GM18505 (cell line): Measurements from ENCODE around the gene KLF1.

ENCODE experiments used
- ATAC-seq: cut with Tn5 transposase; IDR thresholded peaks from one replicate; pipeline ENCODE4 v1.9.1; 2021; ENCODE audit not compliant: unreplicated experiment
- POLR2A ChIP-seq: IDR thresholded peaks from 4 replicates; pipeline ENCODE4 v1.6.1; 2011; ENCODE audit warnings: borderline replicate concordance; ENCODE audit not compliant: insufficient read depth, insufficient read length; ENCODE audit errors: extremely low read depth

The KLF1 gene

DNA sequence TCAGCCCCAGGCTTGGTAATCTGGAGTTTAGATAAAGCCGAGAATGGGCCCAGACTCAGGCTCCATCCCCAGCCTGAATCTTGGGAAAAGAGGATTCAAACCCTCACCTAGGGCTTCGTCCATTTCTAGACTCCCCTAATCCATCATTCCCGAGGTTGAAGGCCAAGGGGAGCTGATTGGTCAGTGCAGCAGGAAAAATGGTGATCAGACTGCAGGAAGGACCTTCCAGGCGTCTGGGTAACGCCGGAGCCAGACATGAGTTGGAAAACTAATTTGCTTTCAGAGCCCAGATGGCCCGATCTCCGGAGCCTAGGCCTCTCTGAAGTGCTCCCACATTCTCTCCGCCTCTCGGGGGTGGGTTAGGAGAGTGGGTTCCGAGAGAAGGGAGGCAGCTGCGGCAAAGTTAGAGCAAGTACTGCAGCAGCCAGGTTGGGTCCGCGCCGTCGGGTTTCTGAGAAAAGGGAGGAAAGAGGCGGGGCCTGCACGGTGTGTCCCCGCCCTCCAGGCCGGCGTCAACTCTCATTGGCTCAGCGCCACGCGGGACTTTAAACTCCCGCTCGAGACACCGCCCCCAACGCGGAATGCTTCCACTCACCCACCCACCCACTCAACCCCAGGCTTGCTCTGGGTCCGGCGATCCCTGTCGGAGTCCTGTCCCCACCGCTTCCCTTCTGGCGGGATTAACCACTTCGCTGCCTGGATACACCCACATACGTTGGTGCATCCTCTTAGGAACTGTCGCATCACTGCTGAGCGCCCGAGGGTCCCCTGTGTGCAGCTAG lies 51.8 kb downstream of the KLF1 start:
- no peak for ATAC-seq
- no peak for TF ChIP-seq POLR2A

DNA sequence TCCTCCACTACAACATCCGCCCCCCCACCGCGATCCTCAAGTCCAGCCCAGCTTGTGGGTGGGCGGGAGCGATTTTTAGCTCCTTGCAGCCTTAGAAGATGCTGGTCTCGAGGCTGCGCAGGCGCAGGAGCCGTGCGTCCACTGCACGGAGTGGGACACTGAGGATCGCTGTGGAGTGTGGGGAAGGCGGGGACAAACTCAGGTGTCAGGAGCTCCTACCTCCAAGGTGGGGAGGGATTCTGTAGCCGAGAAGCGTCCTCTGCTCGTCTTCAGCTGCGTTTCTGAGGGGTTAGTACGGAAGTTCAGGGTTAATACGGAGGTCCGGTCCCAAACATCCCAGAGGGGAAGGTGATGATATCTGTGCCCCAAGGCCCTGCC lies 52.4 kb downstream of the KLF1 start, which contains the start of gene RTBDN:
Gene RTBDN (minus strand): TSS at position 14 of the 378 bp plus-strand sequence. CDS start 4,600 bp downstream, outside the sequence.
- ATAC-seq = no peak
- no peak for TF ChIP-seq POLR2A
